ENCODE measurements around the gene MED13L. TPM values are rescaled to one million over a fixed set of nuclear protein-coding genes. Genes with fewer than 3 reads are reported as not detected.

Gene MED13L
- total RNA-seq, 1 experiment from 2014 or later: 94.1 TPM

DNA sequence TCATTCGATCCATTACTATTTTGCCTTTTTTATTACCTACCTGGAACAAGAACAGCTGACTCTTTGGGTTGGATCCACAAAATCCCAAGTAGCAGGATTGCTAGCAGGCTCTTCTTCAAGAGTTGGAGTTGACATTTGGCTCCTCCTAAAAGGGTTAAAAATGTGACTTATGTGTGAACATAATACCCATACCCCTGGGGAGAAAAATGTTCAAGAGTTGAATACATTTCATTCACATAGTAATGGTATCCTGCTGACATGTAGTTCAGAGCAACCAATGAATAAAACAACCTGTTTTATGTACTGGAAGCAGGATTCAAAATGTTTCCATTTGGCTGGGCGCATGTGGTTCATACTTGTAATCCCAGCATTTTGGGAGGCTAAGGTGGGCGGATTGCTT lies 264.7 kb downstream of the MED13L start:
- POLR2A ChIA-PET (ENCODE audit: low non-redundant PET): no interaction called here

DNA sequence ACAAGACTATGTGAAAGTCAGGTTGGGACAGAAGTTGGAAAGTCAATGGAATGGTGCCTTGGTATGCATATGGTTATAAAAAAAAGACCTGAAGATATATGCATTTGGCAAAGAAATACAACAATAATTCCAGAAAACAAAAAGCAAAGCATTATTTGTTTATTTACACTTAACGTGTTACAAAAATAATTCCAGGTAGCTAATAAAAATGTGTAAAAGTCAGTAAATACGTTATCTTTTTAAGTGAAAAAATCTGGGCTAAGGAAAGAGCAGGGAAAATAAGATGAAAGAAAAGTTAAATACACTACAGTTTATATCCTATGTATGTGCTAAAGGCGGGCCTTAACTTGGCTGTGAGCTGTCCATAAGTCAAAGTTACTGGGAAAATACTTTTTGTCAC lies 266.3 kb downstream of the MED13L start:
- intact Hi-C loops (cut with micrococcal nuclease; ENCODE audit: unreplicated experiment): no loop called here

More for the DNA sequence above, 264.7 kb downstream of the MED13L start:
- DNase-seq (ENCODE audit: low spot score): peak; percentile 77
- Histone ChIP-seq H3K27me3 (replicated peaks; ENCODE audit: insufficient read depth, low read depth, low read length, poor library complexity) (no peaks in the 10 kb centered on the region), H3K4me3 (ENCODE audit: low read depth, low read length, poor library complexity, severe bottlenecking) (no peak overlapping the region), H3K4me1 (ENCODE audit: insufficient read depth, low read length, poor library complexity, severe bottlenecking) (peaks cover 7% of the 10 kb centered on the region), H3K36me3 (ENCODE audit: insufficient read depth, low read length, poor library complexity, severe bottlenecking) (peaks cover 15% of the 10 kb centered on the region), H3K27ac (ENCODE audit: low read depth, low read length, poor library complexity, severe bottlenecking) (no peak overlapping the region), H3K9me3 (ENCODE audit: low read depth, low read length, poor library complexity, severe bottlenecking) (no peaks in the 10 kb centered on the region)
- intact Hi-C loops (cut with micrococcal nuclease; ENCODE audit: unreplicated experiment): no loop called here
- no TSS peak for BruUV-seq (replicated peaks)
- TF ChIP-seq, protein P1, sequence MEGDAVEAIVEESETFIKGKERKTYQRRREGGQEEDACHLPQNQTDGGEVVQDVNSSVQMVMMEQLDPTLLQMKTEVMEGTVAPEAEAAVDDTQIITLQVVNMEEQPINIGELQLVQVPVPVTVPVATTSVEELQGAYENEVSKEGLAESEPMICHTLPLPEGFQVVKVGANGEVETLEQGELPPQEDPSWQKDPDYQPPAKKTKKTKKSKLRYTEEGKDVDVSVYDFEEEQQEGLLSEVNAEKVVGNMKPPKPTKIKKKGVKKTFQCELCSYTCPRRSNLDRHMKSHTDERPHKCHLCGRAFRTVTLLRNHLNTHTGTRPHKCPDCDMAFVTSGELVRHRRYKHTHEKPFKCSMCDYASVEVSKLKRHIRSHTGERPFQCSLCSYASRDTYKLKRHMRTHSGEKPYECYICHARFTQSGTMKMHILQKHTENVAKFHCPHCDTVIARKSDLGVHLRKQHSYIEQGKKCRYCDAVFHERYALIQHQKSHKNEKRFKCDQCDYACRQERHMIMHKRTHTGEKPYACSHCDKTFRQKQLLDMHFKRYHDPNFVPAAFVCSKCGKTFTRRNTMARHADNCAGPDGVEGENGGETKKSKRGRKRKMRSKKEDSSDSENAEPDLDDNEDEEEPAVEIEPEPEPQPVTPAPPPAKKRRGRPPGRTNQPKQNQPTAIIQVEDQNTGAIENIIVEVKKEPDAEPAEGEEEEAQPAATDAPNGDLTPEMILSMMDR (conservative IDR thresholded peaks at IDR 0.05; ENCODE audit: low read depth, low read length): no peak
- TF ChIP-seq EZH2 (IDR thresholded peaks at IDR 0.05; ENCODE audit: borderline replicate concordance, low read depth, low read length, poor library complexity, severe bottlenecking): no peak
- CTCF ChIA-PET: no interaction called here

DNA sequence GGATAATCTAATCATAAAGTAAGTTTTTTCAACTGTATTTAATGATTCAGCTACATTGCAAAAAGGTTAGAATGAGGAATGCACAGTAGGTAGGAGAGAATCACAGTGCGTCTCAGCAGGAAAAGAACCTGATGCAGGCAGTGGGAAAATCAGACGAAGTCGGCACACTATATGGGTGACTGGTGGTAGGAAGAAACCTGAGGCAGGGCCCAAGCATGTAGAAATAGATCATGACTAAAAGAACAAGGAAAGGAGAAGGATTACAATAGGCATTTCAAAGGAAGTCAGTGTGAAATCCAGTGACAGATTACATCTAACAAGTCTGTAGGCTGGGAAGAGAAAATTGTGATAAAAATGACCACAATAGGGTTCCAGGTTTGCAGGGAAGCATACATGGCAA lies 267.0 kb downstream of the MED13L start:
- DNase-seq (ENCODE audit: low spot score): no peak
- ChIA-PET CTCF (no interaction called here), POLR2A (ENCODE audit: low non-redundant PET) (no interaction called here)
- H3K36me3 ChIP-seq (ENCODE audit: insufficient read depth, low read length, poor library complexity, severe bottlenecking): peaks cover 24% of the 10 kb centered on the region
- H3K4me3 ChIP-seq (ENCODE audit: low read depth, low read length, poor library complexity, severe bottlenecking): no peak overlapping the region
- no TSS peak for BruUV-seq (replicated peaks)
- H3K9me3 ChIP-seq (ENCODE audit: low read depth, low read length, poor library complexity, severe bottlenecking): no peaks in the 10 kb centered on the region
- intact Hi-C loops (cut with micrococcal nuclease; ENCODE audit: unreplicated experiment): no loop called here
- no peak overlapping the region for H3K27ac ChIP-seq (ENCODE audit: low read depth, low read length, poor library complexity, severe bottlenecking)
- no peak for TF ChIP-seq EZH2 (IDR thresholded peaks at IDR 0.05; ENCODE audit: borderline replicate concordance, low read depth, low read length, poor library complexity, severe bottlenecking)
- H3K4me1 ChIP-seq (ENCODE audit: insufficient read depth, low read length, poor library complexity, severe bottlenecking): peaks cover 7% of the 10 kb centered on the region
- no peaks in the 10 kb centered on the region for H3K27me3 ChIP-seq (replicated peaks; ENCODE audit: insufficient read depth, low read depth, low read length, poor library complexity)

More for the DNA sequence above, 266.3 kb downstream of the MED13L start:
- H3K9me3 ChIP-seq (ENCODE audit: low read depth, low read length, poor library complexity, severe bottlenecking): no peaks in the 10 kb centered on the region
- DNase-seq (ENCODE audit: low spot score): no peak
- no peak for TF ChIP-seq EZH2 (IDR thresholded peaks at IDR 0.05; ENCODE audit: borderline replicate concordance, low read depth, low read length, poor library complexity, severe bottlenecking)
- TF ChIP-seq, protein P1 (conservative IDR thresholded peaks at IDR 0.05; ENCODE audit: low read depth, low read length): no peak
- H3K36me3 ChIP-seq (ENCODE audit: insufficient read depth, low read length, poor library complexity, severe bottlenecking): peaks cover 24% of the 10 kb centered on the region
- POLR2A ChIA-PET (ENCODE audit: low non-redundant PET): no interaction called here
- CTCF ChIA-PET: no interaction called here
- no peak overlapping the region for H3K4me3 ChIP-seq (ENCODE audit: low read depth, low read length, poor library complexity, severe bottlenecking)
- no TSS peak for BruUV-seq (replicated peaks)
- no peak overlapping the region for H3K27ac ChIP-seq (ENCODE audit: low read depth, low read length, poor library complexity, severe bottlenecking)
- H3K4me1 ChIP-seq (ENCODE audit: insufficient read depth, low read length, poor library complexity, severe bottlenecking): peaks cover 7% of the 10 kb centered on the region
- no peaks in the 10 kb centered on the region for H3K27me3 ChIP-seq (replicated peaks; ENCODE audit: insufficient read depth, low read depth, low read length, poor library complexity)

DNA sequence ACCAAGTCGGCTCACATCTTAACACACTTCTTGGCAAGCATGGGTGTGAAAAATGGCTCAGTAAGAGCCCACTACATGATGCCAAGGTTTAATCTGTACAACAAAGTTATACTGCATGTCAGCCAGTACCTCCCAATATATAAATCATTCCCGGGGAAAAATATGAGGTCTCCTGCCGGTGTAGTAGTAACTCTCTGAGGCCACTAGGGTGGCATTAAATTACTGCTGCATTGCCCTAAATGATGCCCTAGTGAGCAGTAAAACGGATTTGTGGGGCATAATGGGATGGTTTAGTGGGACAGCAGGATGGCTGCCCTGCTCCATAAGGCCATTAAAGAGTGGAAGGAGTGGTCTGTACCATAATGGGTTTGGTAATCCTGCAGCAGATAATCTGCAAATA lies 267.7 kb downstream of the MED13L start:
- CTCF ChIA-PET: no interaction called here

More for the DNA sequence above, 267.7 kb downstream of the MED13L start:
- Histone ChIP-seq H3K27ac (ENCODE audit: low read depth, low read length, poor library complexity, severe bottlenecking) (no peak overlapping the region), H3K27me3 (replicated peaks; ENCODE audit: insufficient read depth, low read depth, low read length, poor library complexity) (no peaks in the 10 kb centered on the region), H3K36me3 (ENCODE audit: insufficient read depth, low read length, poor library complexity, severe bottlenecking) (peaks cover 24% of the 10 kb centered on the region), H3K4me3 (ENCODE audit: low read depth, low read length, poor library complexity, severe bottlenecking) (no peak overlapping the region), H3K4me1 (ENCODE audit: insufficient read depth, low read length, poor library complexity, severe bottlenecking) (peaks cover 7% of the 10 kb centered on the region), H3K9me3 (ENCODE audit: low read depth, low read length, poor library complexity, severe bottlenecking) (no peaks in the 10 kb centered on the region)
- no TSS peak for BruUV-seq (replicated peaks)
- intact Hi-C loops (cut with micrococcal nuclease; ENCODE audit: unreplicated experiment): no loop called here
- DNase-seq (ENCODE audit: low spot score): peak; percentile 37
- TF ChIP-seq, protein P1 (conservative IDR thresholded peaks at IDR 0.05; ENCODE audit: low read depth, low read length): peak; percentile 53; the same call in 1 of the 2 replicates
- TF ChIP-seq EZH2 (IDR thresholded peaks at IDR 0.05; ENCODE audit: borderline replicate concordance, low read depth, low read length, poor library complexity, severe bottlenecking): no peak
- POLR2A ChIA-PET (ENCODE audit: low non-redundant PET): no interaction called here

All from A673 (cell line).